Right lobe of liver (tissue), 4 donors: Measurements from ENCODE around the gene FREY1.

Source experiments
- POLR2A ChIP-seq: fragments of 450-650 bp; IDR thresholded peaks from one replicate; pipeline ENCODE4 v1.6.1; 2017; ENCODE audit warnings: antibody characterized with exemption, mild to moderate bottlenecking
- TF ChIP-seq, protein P1 (sequence below), 4 donors: fragments of 200-600 bp in 3 of 4; fragments of 450-650 bp in 1 of 4; IDR thresholded peaks; one replicate each; pipeline versions ENCODE4 v1.5.1 to v1.8.0; 2016 to 2022; ENCODE audit warnings: antibody characterized with exemption in 4 of 4, mild to moderate bottlenecking in 2 of 4
- donor health status: DM: no; HTN: no; CAD: no.
- donor health status: DM: no; HTN: no; CAD: no.
- donor health status: DM: no; HTN: yes; CAD: no.

GRCh38 chr11:45871638-45872037 is 35.4 kb downstream of the FREY1 start:
- TF ChIP-seq, protein P1, sequence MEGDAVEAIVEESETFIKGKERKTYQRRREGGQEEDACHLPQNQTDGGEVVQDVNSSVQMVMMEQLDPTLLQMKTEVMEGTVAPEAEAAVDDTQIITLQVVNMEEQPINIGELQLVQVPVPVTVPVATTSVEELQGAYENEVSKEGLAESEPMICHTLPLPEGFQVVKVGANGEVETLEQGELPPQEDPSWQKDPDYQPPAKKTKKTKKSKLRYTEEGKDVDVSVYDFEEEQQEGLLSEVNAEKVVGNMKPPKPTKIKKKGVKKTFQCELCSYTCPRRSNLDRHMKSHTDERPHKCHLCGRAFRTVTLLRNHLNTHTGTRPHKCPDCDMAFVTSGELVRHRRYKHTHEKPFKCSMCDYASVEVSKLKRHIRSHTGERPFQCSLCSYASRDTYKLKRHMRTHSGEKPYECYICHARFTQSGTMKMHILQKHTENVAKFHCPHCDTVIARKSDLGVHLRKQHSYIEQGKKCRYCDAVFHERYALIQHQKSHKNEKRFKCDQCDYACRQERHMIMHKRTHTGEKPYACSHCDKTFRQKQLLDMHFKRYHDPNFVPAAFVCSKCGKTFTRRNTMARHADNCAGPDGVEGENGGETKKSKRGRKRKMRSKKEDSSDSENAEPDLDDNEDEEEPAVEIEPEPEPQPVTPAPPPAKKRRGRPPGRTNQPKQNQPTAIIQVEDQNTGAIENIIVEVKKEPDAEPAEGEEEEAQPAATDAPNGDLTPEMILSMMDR (IDR thresholded peaks at IDR 0.05), result no peak
- TF ChIP-seq POLR2A, result no peak
